HG02852 (cell line): ENCODE results near the gene NDC1.

Experiments used
- ATAC-seq: cut with Tn5 transposase; IDR thresholded peaks from one replicate; pipeline ENCODE4 v1.9.1; 2021; ENCODE audit warnings: mild to moderate bottlenecking, moderate library complexity; ENCODE audit not compliant: unreplicated experiment

Gene NDC1

GRCh38 chr1:53732409-53732808, 105.7 kb downstream of the NDC1 start:
- no peak for ATAC-seq

GRCh38 chr1:53731779-53732305, 106.3 kb downstream of the NDC1 start:
- no peak for ATAC-seq

GRCh38 chr1:53731043-53731600, 107.0 kb downstream of the NDC1 start:
- ATAC-seq: no peak

- no peak for ATAC-seq
Observed at GRCh38 chr1:53730224-53730865, 107.8 kb downstream of the NDC1 start.

GRCh38 chr1:53729456-53730223, 108.5 kb downstream of the NDC1 start:
- ATAC-seq: no peak

GRCh38 chr1:53728702-53729455, 109.2 kb downstream of the NDC1 start:
- no peak for ATAC-seq

GRCh38 chr1:53728196-53728595, 109.9 kb downstream of the NDC1 start:
- no peak for ATAC-seq

- no peak for ATAC-seq
Observed at GRCh38 chr1:53727461-53728092, 110.5 kb downstream of the NDC1 start.

- no peak for ATAC-seq
Observed at GRCh38 chr1:53726009-53726600, 112.0 kb downstream of the NDC1 start.

GRCh38 chr1:53725238-53725689, 112.8 kb downstream of the NDC1 start:
- ATAC-seq: no peak

- no peak for ATAC-seq
Observed at GRCh38 chr1:53722025-53722424, 116.1 kb downstream of the NDC1 start.

- ATAC-seq: no peak
Observed at GRCh38 chr1:53721088-53721487, 117.0 kb downstream of the NDC1 start.

GRCh38 chr1:53719469-53719868, 118.6 kb downstream of the NDC1 start:
- ATAC-seq: no peak

- no peak for ATAC-seq
Observed at GRCh38 chr1:53718443-53718842, 119.7 kb downstream of the NDC1 start.

GRCh38 chr1:53717025-53717804, 120.9 kb downstream of the NDC1 start:
- no peak for ATAC-seq

GRCh38 chr1:53716150-53716549, 121.9 kb downstream of the NDC1 start:
- no peak for ATAC-seq

GRCh38 chr1:53715478-53715877, 122.6 kb downstream of the NDC1 start:
- ATAC-seq: no peak
